OCI-LY1 (cell line): ENCODE data around the gene VSTM2A.
A peak's percentile ranks its signal among the peaks of the same experiment; 100 is the strongest.

ENCODE experiments used
- H2AFZ ChIP-seq: fragments of 200-600 bp; sonication (generic), shearing (Covaris generic); 2 replicates; pipeline ENCODE4 v1.6.0; 2014; ENCODE audit warnings: antibody characterized with exemption, mild to moderate bottlenecking, low read length
- H3F3A ChIP-seq: fragments of 200-600 bp; sonication (generic), shearing (Covaris generic); 2 replicates; pipeline ENCODE4 v1.6.0; 2014; ENCODE audit warnings: mild to moderate bottlenecking, antibody characterized with exemption, low read length, moderate library complexity; ENCODE audit not compliant: insufficient read depth
- H3K27ac ChIP-seq: fragments of 200-600 bp; sonication (generic); 2 replicates; pipeline ENCODE4 v1.5.1; 2014; ENCODE audit warnings: low read length, mixed run types, mild to moderate bottlenecking, low read depth; ENCODE audit not compliant: poor library complexity, severe bottlenecking
- H3K27me3 ChIP-seq: fragments of 200-600 bp; sonication (generic); 2 replicates; pipeline ENCODE4 v1.6.0; 2014; ENCODE audit warnings: antibody characterized with exemption, mild to moderate bottlenecking, low read length, moderate library complexity; ENCODE audit not compliant: insufficient read depth
- H3K36me3 ChIP-seq: fragments of 200-600 bp; sonication (generic); 2 replicates; pipeline ENCODE4 v1.6.1; 2014; ENCODE audit warnings: mild to moderate bottlenecking, antibody characterized with exemption, low read length, moderate library complexity, mixed read lengths; ENCODE audit not compliant: insufficient read depth
- H3K4me1 ChIP-seq: fragments of 200-600 bp; sonication (generic); 2 replicates; pipeline ENCODE4 v1.5.1; 2014; ENCODE audit warnings: mild to moderate bottlenecking, low read length, moderate library complexity; ENCODE audit not compliant: insufficient read depth, severe bottlenecking
- H3K4me2 ChIP-seq: fragments of 200-600 bp; sonication (generic), shearing (Covaris generic); 2 replicates; pipeline ENCODE4 v1.6.1; 2014; ENCODE audit warnings: low read length
- H3K4me3 ChIP-seq: fragments of 200-600 bp; sonication (generic); 2 replicates; pipeline ENCODE4 v1.5.1; 2014; ENCODE audit warnings: low read length, low read depth, mild to moderate bottlenecking, mixed read lengths; ENCODE audit not compliant: poor library complexity, severe bottlenecking
- H3K79me2 ChIP-seq: fragments of 200-600 bp; shearing (Covaris generic); 2 replicates; pipeline ENCODE4 v1.6.1; 2016; ENCODE audit warnings: mixed run types, low read length, mixed read lengths; ENCODE audit not compliant: insufficient read depth
- H3K9ac ChIP-seq: fragments of 200-600 bp; sonication (generic), shearing (Covaris generic); 2 replicates; pipeline ENCODE4 v1.6.1; 2014; ENCODE audit warnings: mild to moderate bottlenecking, low read length, mixed read lengths
- H3K9me2 ChIP-seq: fragments of 200-600 bp; sonication (generic), shearing (Covaris generic); 2 replicates; pipeline ENCODE4 v1.6.1; 2014; ENCODE audit warnings: low read depth, mild to moderate bottlenecking, low read length, mixed read lengths
- H3K9me3 ChIP-seq: fragments of 200-600 bp; shearing (Covaris generic); 2 replicates; pipeline ENCODE4 v1.6.1; 2014; ENCODE audit warnings: low read length, mixed read lengths
- H4K20me1 ChIP-seq: fragments of 200-600 bp; sonication (generic), shearing (Covaris generic); 2 replicates; pipeline ENCODE4 v1.6.0; 2016; ENCODE audit warnings: mild to moderate bottlenecking, low read length; ENCODE audit not compliant: insufficient read depth
- CTCF ChIP-seq: fragments of 200-600 bp; sonication (generic), shearing (Covaris generic); IDR thresholded peaks from 2 replicates; pipeline ENCODE4 v1.5.1; 2017; ENCODE audit warnings: mild to moderate bottlenecking, antibody characterized with exemption, low read length, moderate library complexity, mixed read lengths
- EZH2 ChIP-seq: fragments of 200-600 bp; sonication (generic), shearing (Covaris generic); IDR thresholded peaks from 2 replicates; pipeline ENCODE4 v1.8.0; 2017; ENCODE audit warnings: borderline replicate concordance, mixed run types, mild to moderate bottlenecking, antibody characterized with exemption, low read length, moderate library complexity, mixed read lengths

VSTM2A gene

GRCh38 chr7:54563329-54563916 is 21.2 kb downstream of the VSTM2A start:
- Histone ChIP-seq H2AFZ (no peak overlapping the region), H3K9ac (no peak overlapping the region), H3K9me2 (no peaks in the 10 kb centered on the region), H4K20me1 (no peaks in the 10 kb centered on the region), H3K79me2 (no peaks in the 10 kb centered on the region), H3K27ac (no peak overlapping the region), H3K4me2 (no peak overlapping the region), H3K9me3 (no peaks in the 10 kb centered on the region), H3F3A (no peaks in the 10 kb centered on the region), H3K36me3 (no peaks in the 10 kb centered on the region), H3K27me3 (no peaks in the 10 kb centered on the region), H3K4me3 (no peak overlapping the region), H3K4me1 (no peaks in the 10 kb centered on the region)
- TF ChIP-seq CTCF (peak; percentile 7; the same call in 1 of the 2 replicates), EZH2 (no peak)

GRCh38 chr7:54565432-54565831 is 23.3 kb downstream of the VSTM2A start:
- H3K27ac ChIP-seq, result no peak overlapping the region

GRCh38 chr7:54581511-54581910 is 39.3 kb downstream of the VSTM2A start:
- TF ChIP-seq CTCF, result no peak
- no peak for TF ChIP-seq EZH2
- no peak overlapping the region for H3K4me2 ChIP-seq
- no peaks in the 10 kb centered on the region for H4K20me1 ChIP-seq
- no peaks in the 10 kb centered on the region for H3K36me3 ChIP-seq
- no peak overlapping the region for H3K4me3 ChIP-seq
- no peaks in the 10 kb centered on the region for H3K27me3 ChIP-seq
- no peaks in the 10 kb centered on the region for H3K4me1 ChIP-seq
- no peaks in the 10 kb centered on the region for H3K79me2 ChIP-seq
- no peak overlapping the region for H3K27ac ChIP-seq
- H3F3A ChIP-seq, result no peaks in the 10 kb centered on the region
- H3K9ac ChIP-seq, result no peak overlapping the region
- no peaks in the 10 kb centered on the region for H3K9me3 ChIP-seq
- peaks cover 3% of the 10 kb centered on the region; the same call in 1 of the 2 replicates for H3K9me2 ChIP-seq
- H2AFZ ChIP-seq, result no peak overlapping the region

More at GRCh38 chr7:54565432-54565831, 23.3 kb downstream of the VSTM2A start:
- TF ChIP-seq CTCF (no peak), EZH2 (no peak)
- H2AFZ ChIP-seq, result no peak overlapping the region
- no peaks in the 10 kb centered on the region for H3F3A ChIP-seq
- no peak overlapping the region for H3K9ac ChIP-seq
- H3K4me2 ChIP-seq, result no peak overlapping the region
- no peaks in the 10 kb centered on the region for H3K36me3 ChIP-seq
- H3K9me3 ChIP-seq, result no peaks in the 10 kb centered on the region
- H3K9me2 ChIP-seq, result no peaks in the 10 kb centered on the region
- no peaks in the 10 kb centered on the region for H3K4me1 ChIP-seq
- no peaks in the 10 kb centered on the region for H3K27me3 ChIP-seq
- no peaks in the 10 kb centered on the region for H4K20me1 ChIP-seq
- H3K4me3 ChIP-seq, result no peak overlapping the region
- H3K79me2 ChIP-seq, result no peaks in the 10 kb centered on the region
